H1 (cell line): ENCODE results near the gene YBX1. TPM values are rescaled to one million over a fixed set of nuclear protein-coding genes. Genes with fewer than 3 reads are reported as not detected.

Experiments
- CTCF ChIA-PET: fragments of 300-600 bp; sonication (Branson Sonifier 250); formaldehyde crosslinking; loops from one replicate; lab custom pipeline; 2021; ENCODE audit not compliant: partially characterized antibody; lab: Charles Lee
- POLR2A ChIA-PET: fragments of 300-600 bp; sonication (Branson Sonifier 250); formaldehyde crosslinking; loops from one replicate; lab custom pipeline; 2021; ENCODE audit warnings: inconsistent platforms; ENCODE audit not compliant: partially characterized antibody; lab: Charles Lee
- DNase-seq, 2 experiments: peaks; one replicate each; pipeline versions ENCODE4 v3.0.0 to v3.0.0-alpha.2; 2010 to 2022; ENCODE audit warnings: low spot score in 2 of 2, low read depth in 1 of 2, mixed read lengths in 1 of 2
- FAIRE-seq: peaks from 2 replicates; lab custom pipeline; 2011; peaks lifted over from hg19 to GRCh38; lab: Jason Lieb, UNC
- H2AFZ ChIP-seq: 2 replicates; pipeline ENCODE4 v1.8.1; 2012; ENCODE audit warnings: low read length, inconsistent platforms
- H2AK5ac ChIP-seq: 2 replicates; pipeline ENCODE4 v1.6.1; 2013; ENCODE audit warnings: low read depth, low read length
- H2BK120ac ChIP-seq: replicated peaks from 2 replicates; pipeline ENCODE3; 2013; ENCODE audit warnings: low read depth, low read length, inconsistent platforms
- H2BK12ac ChIP-seq: 2 replicates; pipeline ENCODE4 v1.6.1; 2013; ENCODE audit warnings: low read depth, low read length
- H2BK15ac ChIP-seq: 2 replicates; pipeline ENCODE4 v1.6.1; 2013; ENCODE audit warnings: low read length
- H2BK20ac ChIP-seq: 2 replicates; pipeline ENCODE4 v1.6.1; 2013; ENCODE audit warnings: low read length
- H2BK5ac ChIP-seq: 2 replicates; pipeline ENCODE4 v1.6.1; 2013; ENCODE audit warnings: low read depth, low read length
- H3K14ac ChIP-seq: 2 replicates; pipeline ENCODE4 v1.6.1; 2013; ENCODE audit warnings: inconsistent platforms; ENCODE audit not compliant: insufficient read length
- H3K18ac ChIP-seq: 2 replicates; pipeline ENCODE4 v1.6.1; 2013; ENCODE audit warnings: low read length; ENCODE audit errors: extremely low read depth
- H3K23ac ChIP-seq: 2 replicates; pipeline ENCODE4 v1.6.1; 2013; ENCODE audit warnings: inconsistent platforms; ENCODE audit not compliant: insufficient read length
- H3K23me2 ChIP-seq: 2 replicates; pipeline ENCODE4 v1.6.1; 2013; ENCODE audit warnings: low read depth, low read length
- H3K27ac ChIP-seq: 2 replicates; pipeline ENCODE4 v1.6.1; 2011; ENCODE audit warnings: low read depth, low read length, inconsistent platforms
- H3K27me3 ChIP-seq, 4 experiments: replicated peaks in 1 of 4; 1 replicate in 1 of 4; 2 replicates in 3 of 4; pipeline versions ENCODE4 v1.6.1 to v1.8.1; 2011 to 2013; ENCODE audit warnings: low read length in 3 of 4, mild to moderate bottlenecking in 3 of 4, inconsistent platforms in 2 of 4, mixed read lengths in 2 of 4, moderate library complexity in 1 of 4; ENCODE audit not compliant: control insufficient read depth in 3 of 4, insufficient read depth in 3 of 4; ENCODE audit errors: extremely low read depth in 1 of 4
- H3K36me3 ChIP-seq, 4 experiments: 2 replicates each; pipeline versions ENCODE4 v1.6.1 to v1.8.1; 2011 to 2013; ENCODE audit warnings: mild to moderate bottlenecking in 4 of 4, low read length in 3 of 4, moderate library complexity in 2 of 4, control low read depth in 1 of 4, inconsistent platforms in 1 of 4; ENCODE audit not compliant: insufficient read depth in 4 of 4, control insufficient read depth in 2 of 4
- H3K4ac ChIP-seq: replicated peaks from 2 replicates; pipeline ENCODE3; 2013; ENCODE audit warnings: low read length, low read depth, mixed read lengths, inconsistent platforms; ENCODE audit not compliant: insufficient read length
- H3K4me1 ChIP-seq, 4 experiments: replicated peaks in 1 of 4; 1 replicate in 1 of 4; 2 replicates in 3 of 4; pipeline versions ENCODE4 v1.6.1 to v1.8.1; 2011 to 2013; ENCODE audit warnings: low read length in 3 of 4, inconsistent platforms in 2 of 4, mixed read lengths in 1 of 4; ENCODE audit not compliant: insufficient read depth in 4 of 4, control insufficient read depth in 3 of 4
- H3K4me2 ChIP-seq, 2 experiments: 2 replicates each; pipeline versions ENCODE4 v1.6.1 to v1.8.1; 2011 to 2013; ENCODE audit warnings: low read depth in 2 of 2, low read length in 2 of 2, control low read depth in 1 of 2, inconsistent platforms in 1 of 2, mild to moderate bottlenecking in 1 of 2; ENCODE audit not compliant: insufficient read depth in 1 of 2
- H3K4me3 ChIP-seq, 4 experiments: fragments of 200-600, 300-600 bp in 1 of 4; sonication (generic), shearing (Covaris generic), sonication (Bioruptor Twin) in 1 of 4; 2 replicates each; pipeline versions ENCODE4 v1.5.1 to v1.8.1; 2011 to 2016; ENCODE audit warnings: low read length in 4 of 4, low read depth in 3 of 4, control low read depth in 2 of 4, inconsistent platforms in 2 of 4, mild to moderate bottlenecking in 2 of 4, mixed read lengths in 1 of 4, moderate library complexity in 1 of 4; ENCODE audit not compliant: insufficient read depth in 2 of 4; ENCODE audit errors: extremely low read depth in 1 of 4
- H3K56ac ChIP-seq: replicated peaks from 2 replicates; pipeline ENCODE3; 2013; ENCODE audit warnings: low read depth, mild to moderate bottlenecking, mixed read lengths, low read length, inconsistent platforms; ENCODE audit not compliant: insufficient read length
- H3K79me1 ChIP-seq: 2 replicates; pipeline ENCODE4 v1.6.1; 2013; ENCODE audit warnings: low read depth, low read length, control low read depth
- H3K79me2 ChIP-seq, 2 experiments: 2 replicates each; pipeline versions ENCODE4 v1.6.1 to v1.8.1; 2012 to 2013; ENCODE audit warnings: low read length in 2 of 2, mild to moderate bottlenecking in 2 of 2, inconsistent platforms in 1 of 2; ENCODE audit not compliant: insufficient read depth in 2 of 2, control insufficient read depth in 1 of 2
- H3K9ac ChIP-seq, 4 experiments: replicated peaks in 1 of 4; 1 replicate in 1 of 4; 2 replicates in 3 of 4; pipeline versions ENCODE4 v1.6.1 to v1.8.1; 2011 to 2013; ENCODE audit warnings: low read depth in 3 of 4, low read length in 3 of 4, control low read depth in 2 of 4, mild to moderate bottlenecking in 2 of 4, moderate library complexity in 2 of 4, inconsistent platforms in 1 of 4; ENCODE audit errors: extremely low read depth in 1 of 4
- H3K9me3 ChIP-seq, 2 experiments: 2 replicates each; pipeline versions ENCODE4 v1.6.1 to v1.8.1; 2012 to 2013; ENCODE audit warnings: mild to moderate bottlenecking in 2 of 2, moderate library complexity in 2 of 2, control low read depth in 1 of 2, inconsistent platforms in 1 of 2, low read depth in 1 of 2, low read length in 1 of 2, mixed read lengths in 1 of 2; ENCODE audit not compliant: insufficient read depth in 2 of 2
- H4K20me1 ChIP-seq, 2 experiments: replicated peaks in 1 of 2; 2 replicates each; pipeline versions ENCODE3 to v1.8.1; 2011 to 2013; ENCODE audit warnings: inconsistent platforms in 2 of 2, low read length in 2 of 2, mild to moderate bottlenecking in 1 of 2; ENCODE audit not compliant: insufficient read depth in 2 of 2, control insufficient read depth in 1 of 2
- H4K5ac ChIP-seq: 2 replicates; pipeline ENCODE4 v1.6.1; 2013; ENCODE audit warnings: low read length, low read depth, mixed read lengths, inconsistent platforms; ENCODE audit not compliant: insufficient read length
- H4K8ac ChIP-seq: 2 replicates; pipeline ENCODE4 v1.8.0; 2013; ENCODE audit warnings: mild to moderate bottlenecking, moderate library complexity, low read length, inconsistent platforms; ENCODE audit not compliant: insufficient read depth; ENCODE audit errors: extremely low read depth
- H4K91ac ChIP-seq: replicated peaks from 2 replicates; pipeline ENCODE3; 2013; ENCODE audit warnings: low read length, mixed read lengths, inconsistent platforms; ENCODE audit not compliant: insufficient read length
- CBX8 ChIP-seq: fragments of 300-800, 300-1000 bp; sonication (generic); IDR thresholded peaks from 2 replicates; pipeline ENCODE4 v1.7.1; 2016; ENCODE audit warnings: low read depth, low read length, borderline replicate concordance
- CREB1 ChIP-seq: IDR thresholded peaks from 2 replicates; pipeline ENCODE4 v1.6.1; 2012; ENCODE audit warnings: inconsistent platforms
- GTF2F1 ChIP-seq: IDR thresholded peaks from 2 replicates; pipeline ENCODE4 v1.6.1; 2012; ENCODE audit warnings: low read depth, low read length, improper control_type of control experiment, borderline replicate concordance
- KDM4A ChIP-seq: IDR thresholded peaks from one replicate; pipeline ENCODE4 v1.7.1; 2012; ENCODE audit warnings: low read depth, mild to moderate bottlenecking, moderate library complexity, low read length, inconsistent platforms; ENCODE audit not compliant: severe bottlenecking
- RBBP5 ChIP-seq: IDR thresholded peaks from 2 replicates; pipeline ENCODE4 v1.7.1; 2012; ENCODE audit warnings: low read depth, mild to moderate bottlenecking, inconsistent platforms, low read length, moderate library complexity, borderline replicate concordance
- RFX5 ChIP-seq: IDR thresholded peaks from 2 replicates; pipeline ENCODE4 v1.6.1; 2011; ENCODE audit warnings: low read depth, low read length, improper control_type of control experiment, borderline replicate concordance
- SP1 ChIP-seq: IDR thresholded peaks from 2 replicates; pipeline ENCODE4 v1.6.1; 2011; ENCODE audit warnings: low read depth, low read length
- WGBS, 2 experiments: shearing (Covaris generic) in 1 of 2; methylation state at CpG; one replicate each; pipeline versions ENCODE4 v1.1.6 to v1.1.7; 2013 to 2015; ENCODE audit warnings: low lambda C conversion rate in 2 of 2, mixed read lengths in 2 of 2, inconsistent platforms in 1 of 2, low coverage in 1 of 2, missing lambda C conversion rate in 1 of 2; ENCODE audit not compliant: insufficient replicate concordance in 2 of 2, insufficient coverage in 1 of 2, insufficient read length in 1 of 2; ENCODE audit errors: extremely low coverage in 1 of 2, missing lambda C conversion rate in 1 of 2; 5-methylcytosine and 5-hydroxymethylcytosine counted together
- polyA plus RNA-seq, 7 experiments: library from polyadenylated mRNA; depleted of rRNA in 3 of 7; stranded (reverse) in 5 of 7; unstranded in 2 of 7; fragments of >200 nt in 5 of 7; fragments of 200-250 nt in 2 of 7; gene quantifications; 1 replicate in 5 of 7; 2 replicates in 1 of 7; 4 replicates in 1 of 7; pipeline versions ENCODE4 v1.2.1 to v1.2.3, GENCODE V29; 2011 to 2013; ENCODE audit warnings: missing spikeins in 2 of 7, mixed read lengths in 2 of 7
- total RNA-seq: library from RNA; stranded (reverse); fragmentation: NEBNext Ultra II Directional; extraction: Animal tissue kit (Norgen Biotek cat#: 25700); gene quantifications from 2 replicates; pipeline ENCODE4 v1.2.1, GENCODE V29; 2021
- TF ChIP-seq, protein P1 (sequence below): IDR thresholded peaks from 2 replicates; pipeline ENCODE4 v1.6.1; 2011; ENCODE audit warnings: low read length, improper control_type of control experiment

The YBX1 gene
- total and polyA plus RNA-seq, 2 of the 8 experiments (the other 6 are each of a cell fraction or from before 2014, with no cell fraction given) = 438 to 1,219 TPM

DNA sequence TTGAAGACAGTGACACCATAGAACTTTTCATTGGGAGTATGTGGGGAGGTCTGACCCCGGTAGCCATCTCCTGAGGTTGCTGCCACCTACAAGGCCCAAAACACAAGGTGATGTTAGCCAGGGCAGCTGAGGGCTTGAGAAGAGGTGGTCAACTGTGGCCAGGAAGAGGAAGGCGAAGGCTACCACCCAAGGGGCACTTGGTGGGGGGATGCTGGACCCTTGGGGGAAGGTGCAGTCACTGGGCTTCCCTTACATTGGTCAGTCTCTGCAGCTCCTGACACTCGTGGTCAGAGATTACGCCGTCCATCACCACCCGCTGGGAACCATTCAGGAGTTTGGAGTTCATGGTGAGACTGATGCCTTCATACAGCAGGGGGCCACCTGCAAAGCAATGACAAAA is 70.1 kb downstream of the YBX1 start:
- Histone ChIP-seq H2AFZ (no peak overlapping the region), H2BK20ac (no peak overlapping the region), H3K4me2 (no peak overlapping the region), H3K79me1 (no peaks in the 10 kb centered on the region), H3K14ac (no peak overlapping the region), H3K79me2 (no peaks in the 10 kb centered on the region), H2BK5ac (no peak overlapping the region), H3K4ac (no peak overlapping the region), H4K20me1 (peaks cover 0 to 4% of the 10 kb centered on the region in 2 experiments), H3K36me3 (peaks cover 23 to 71% (median 43%) of the 10 kb centered on the region in 4 experiments), H3K9ac (no peak overlapping the region), H3K4me3 (no peak overlapping the region), H3K4me1 (no peaks in the 10 kb centered on the region), H2AK5ac (no peak overlapping the region), H3K27ac (no peak overlapping the region), H3K23me2 (no peaks in the 10 kb centered on the region), H2BK120ac (no peak overlapping the region), H3K23ac (no peak overlapping the region), H3K56ac (no peak overlapping the region), H4K5ac (no peak overlapping the region), H3K18ac (no peak overlapping the region), H2BK12ac (no peak overlapping the region), H2BK15ac (no peak overlapping the region), H4K91ac (no peak overlapping the region), H4K8ac (no peak overlapping the region), H3K27me3 (no peaks in the 10 kb centered on the region), H3K9me3 (peaks cover 4 to 9% of the 10 kb centered on the region in 2 experiments; a peak in 3 of 4 replicates)
- ChIA-PET POLR2A (interaction anchor here (0.9 to 2.3 kb wide), 3 partner anchors 10 to 70 kb away, joined by 3 to 8 read pairs (median 3); partner anchors contain the start of gene YBX1), CTCF (interaction anchor here (0.6 to 1.5 kb wide), 8 partner anchors 10 to 577 kb away, joined by 3 to 5 read pairs (median 3); partner anchors contain the start of gene CLDN19)
- DNase-seq = no peak
- FAIRE-seq = no peak
- WGBS, 2 experiments = 94% methylated on average over 6 of the region's 6 CpGs; no CpG with 5 or more reads in 1 of the 2 experiments
- TF ChIP-seq GTF2F1 (no peak), RFX5 (no peak), KDM4A (no peak), CREB1 (no peak), CBX8 (no peak), RBBP5 (no peak), SP1 (no peak)
- TF ChIP-seq, protein P1, sequence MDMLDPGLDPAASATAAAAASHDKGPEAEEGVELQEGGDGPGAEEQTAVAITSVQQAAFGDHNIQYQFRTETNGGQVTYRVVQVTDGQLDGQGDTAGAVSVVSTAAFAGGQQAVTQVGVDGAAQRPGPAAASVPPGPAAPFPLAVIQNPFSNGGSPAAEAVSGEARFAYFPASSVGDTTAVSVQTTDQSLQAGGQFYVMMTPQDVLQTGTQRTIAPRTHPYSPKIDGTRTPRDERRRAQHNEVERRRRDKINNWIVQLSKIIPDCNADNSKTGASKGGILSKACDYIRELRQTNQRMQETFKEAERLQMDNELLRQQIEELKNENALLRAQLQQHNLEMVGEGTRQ = no peak
